Regular cardiac myocyte (primary cell): ENCODE data around the gene FAM83G. TPM values are rescaled to one million over a fixed set of nuclear protein-coding genes. Genes with fewer than 3 reads are reported as not detected.

Experiments used
- total RNA-seq: library from RNA; depleted of rRNA; stranded (reverse); fragments of >200 nt; gene quantifications from 2 replicates; pipeline ENCODE4 v1.2.3, GENCODE V29; 2014

Gene FAM83G
- 18.6 and 24.2 TPM in 2 replicates for total RNA-seq

GRCh38 chr17:19004421-19005136 is at the start of gene FAM83G:
Gene FAM83G (minus strand): TSS chr17:19004764. CDS start chr17:19004041, 723 bp downstream.

GRCh38 chr17:19046782-19047375 is 42.3 kb upstream of the FAM83G start, which contains the start of gene GRAP:
Gene GRAP (minus strand): TSS chr17:19046957. CDS start chr17:19046926, 31 bp downstream.

DNA sequence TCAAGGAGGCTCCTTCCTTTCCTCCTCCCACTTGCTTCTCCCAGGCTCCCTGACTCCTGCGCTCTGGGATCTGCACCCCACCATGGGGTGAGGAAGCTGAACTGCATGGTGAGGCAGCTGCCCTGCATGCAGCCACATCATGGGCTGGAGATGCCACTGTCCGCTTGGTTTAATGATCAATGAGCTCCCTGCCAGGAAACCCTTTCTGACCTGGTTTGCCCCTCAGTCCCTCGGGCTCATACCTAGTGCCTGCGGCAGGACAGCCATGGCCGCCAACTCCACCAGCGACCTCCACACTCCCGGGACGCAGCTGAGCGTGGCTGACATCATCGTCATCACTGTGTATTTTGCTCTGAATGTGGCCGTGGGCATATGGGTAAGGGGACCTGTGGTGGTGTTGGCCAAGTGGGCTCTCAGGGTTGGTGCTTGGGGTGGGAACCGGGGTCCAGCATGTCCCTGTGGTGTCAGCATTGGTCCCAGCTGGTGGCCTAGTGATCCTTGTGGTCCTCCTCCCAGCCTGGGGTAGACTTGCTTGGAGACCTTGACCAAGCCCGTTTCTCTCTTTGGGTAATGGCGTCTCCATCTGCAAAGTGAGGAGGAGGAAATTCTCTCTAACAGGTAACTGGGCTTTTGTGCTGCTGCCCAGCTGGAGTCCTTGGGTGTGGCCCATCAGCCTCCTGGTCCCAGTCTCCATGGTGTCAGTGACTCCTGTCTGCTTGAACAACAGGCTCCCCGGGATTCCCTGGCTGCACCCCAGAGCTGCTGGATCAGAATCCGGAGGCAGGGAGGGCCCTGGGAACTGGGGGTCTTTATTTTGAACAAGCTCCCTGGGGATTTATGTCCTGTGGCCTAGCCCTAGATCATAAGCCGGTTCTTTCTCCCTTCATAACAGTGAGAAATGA is 52.4 kb downstream of the FAM83G start, which contains the start of gene SLC5A10:
SLC5A10 (plus strand) TSS at position 225 of the 902 bp plus-strand sequence; CDS start at position 266, 41 bp downstream.

Other genes starting within 250 kb of the FAM83G start
- 115 and 183 TPM in 2 replicates for gene TVP23B, start 223.6 kb downstream of the FAM83G start, total RNA-seq
- gene PRPSAP2, start 146.6 kb downstream of the FAM83G start, total RNA-seq: 51.0 and 51.8 TPM in 2 replicates
- under 0.01 TPM in 1 of 2 replicates, not detected in the other for gene SLC5A10, start 52.6 kb downstream of the FAM83G start, total RNA-seq
- gene GRAP, start 42.2 kb upstream of the FAM83G start, total RNA-seq: 0.58 and 0.85 TPM in 2 replicates
- gene GRAPL, start 122.8 kb upstream of the FAM83G start, total RNA-seq: under 0.01 TPM in 1 of 2 replicates, not detected in the other
- gene EPN2, start 232.6 kb upstream of the FAM83G start, total RNA-seq: 23.7 and 33.7 TPM in 2 replicates